ENCODE data around the gene ZNF778. TPM values are rescaled to one million over a fixed set of nuclear protein-coding genes. Genes with fewer than 3 reads are reported as not detected.

Gene ZNF778
- total RNA-seq, 1 donor from 2014 or later: 15.5 TPM

DNA sequence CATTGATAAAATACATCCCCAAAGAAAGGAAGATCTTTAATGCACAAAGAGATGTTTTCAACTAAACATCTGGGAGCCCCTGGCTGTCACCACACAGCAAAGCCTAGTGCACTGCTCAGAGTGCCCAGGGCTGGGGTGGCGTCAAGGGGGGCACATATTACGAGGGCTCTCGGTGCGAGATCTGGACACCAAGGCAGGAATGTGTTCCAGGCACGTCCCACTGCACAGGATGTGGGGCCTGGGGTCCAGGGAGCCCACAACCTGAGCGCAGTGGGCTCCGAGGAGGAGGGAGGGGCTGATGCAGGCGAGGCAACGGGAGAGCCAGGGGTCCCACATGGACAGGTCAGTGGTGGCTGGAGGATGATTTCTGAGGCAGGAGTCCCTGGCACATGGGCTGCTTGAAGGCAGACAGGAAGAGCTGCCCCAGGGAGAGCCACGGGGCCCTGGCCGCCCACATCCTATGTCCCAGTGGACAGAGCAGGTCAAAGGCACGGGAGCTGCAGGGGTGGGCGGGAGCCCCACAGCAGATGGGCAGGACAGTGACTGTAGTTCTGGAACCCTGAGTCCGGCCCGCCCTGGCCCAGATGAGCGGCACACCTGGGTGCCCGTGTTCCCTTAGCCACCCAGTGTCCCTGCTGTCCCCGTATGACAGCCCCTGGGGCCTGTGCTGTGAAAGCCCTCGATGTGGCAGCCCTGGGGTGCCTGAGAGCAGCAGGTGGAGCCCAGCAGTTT, 56.4 kb downstream of the ZNF778 start:
- Mint-ChIP-seq H3K27ac (ENCODE audit: unreplicated experiment) (peak overlapping the region; percentile 35), H3K9me3 (no peaks in the 10 kb centered on the region), H3K27me3 (ENCODE audit: low read depth) (no peaks in the 10 kb centered on the region), H3K4me3 (peak overlapping the region; percentile 44), H3K4me1 (peaks cover 4% of the 10 kb centered on the region), H3K36me3 (ENCODE audit: low read depth) (peaks cover 23% of the 10 kb centered on the region)
- no peak for DNase-seq (ENCODE audit: low read depth, low spot score)
- TF ChIP-seq CTCF (conservative IDR thresholded peaks at IDR 0.05): no peak

DNA sequence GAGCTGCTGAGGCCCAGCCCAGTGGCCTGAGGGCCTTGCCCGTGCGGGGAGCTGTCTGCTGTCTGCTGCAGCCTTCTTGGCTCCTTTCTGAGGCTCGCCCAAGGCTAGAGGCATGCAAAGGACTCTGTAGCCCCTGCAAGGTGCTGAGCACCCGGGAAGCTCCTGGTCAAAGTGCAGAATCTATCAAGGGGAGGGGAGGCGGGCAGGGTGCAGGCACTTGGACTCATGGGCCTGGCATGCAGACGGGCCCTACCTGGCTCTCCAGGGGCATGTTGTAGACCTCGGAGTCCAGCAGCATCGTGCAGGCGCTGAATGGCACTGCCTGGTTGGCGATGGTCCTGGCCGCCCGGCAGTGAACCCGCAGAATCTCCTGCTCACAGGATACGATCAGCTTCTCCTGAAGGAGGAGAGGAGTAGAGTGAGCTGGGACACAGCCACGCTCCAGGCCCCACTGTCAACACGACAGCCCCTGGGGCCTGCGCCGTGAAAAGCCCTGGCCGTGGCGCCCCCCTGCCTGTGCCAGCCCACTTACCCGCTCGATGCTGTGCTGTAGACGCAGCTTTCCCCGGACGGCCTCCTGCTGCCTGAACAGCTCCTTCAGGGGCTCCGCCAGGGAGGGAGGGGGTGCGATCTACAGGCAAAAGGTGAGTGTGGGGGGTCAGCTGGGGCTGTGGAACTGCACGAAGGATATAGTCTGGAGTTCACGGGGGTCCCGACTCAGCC, 57.2 kb downstream of the ZNF778 start:
- H3K27me3 Mint-ChIP-seq (ENCODE audit: low read depth): no peaks in the 10 kb centered on the region
- no peak overlapping the region for H3K4me3 Mint-ChIP-seq
- DNase-seq (ENCODE audit: low read depth, low spot score): no peak
- no peak overlapping the region for H3K27ac Mint-ChIP-seq (ENCODE audit: unreplicated experiment)
- peaks cover 17% of the 10 kb centered on the region for H3K36me3 Mint-ChIP-seq (ENCODE audit: low read depth)
- peaks cover 4% of the 10 kb centered on the region for H3K4me1 Mint-ChIP-seq
- no peaks in the 10 kb centered on the region for H3K9me3 Mint-ChIP-seq
- TF ChIP-seq CTCF (conservative IDR thresholded peaks at IDR 0.05): no peak

GRCh38 chr16:89275284-89275584, 57.7 kb downstream of the ZNF778 start:
- no peak for TF ChIP-seq CTCF (conservative IDR thresholded peaks at IDR 0.05)
- H3K27me3 Mint-ChIP-seq (ENCODE audit: low read depth): no peaks in the 10 kb centered on the region
- H3K4me1 Mint-ChIP-seq: peaks cover 4% of the 10 kb centered on the region
- H3K4me3 Mint-ChIP-seq: peak overlapping the region; percentile 12
- peaks cover 16% of the 10 kb centered on the region for H3K36me3 Mint-ChIP-seq (ENCODE audit: low read depth)
- no peak overlapping the region for H3K27ac Mint-ChIP-seq (ENCODE audit: unreplicated experiment)
- no peak for DNase-seq (ENCODE audit: low read depth, low spot score)
- H3K9me3 Mint-ChIP-seq: no peaks in the 10 kb centered on the region

GRCh38 chr16:89275837-89276720, 58.6 kb downstream of the ZNF778 start:
- Mint-ChIP-seq H3K27ac (ENCODE audit: unreplicated experiment) (peak overlapping the region; percentile 78), H3K36me3 (ENCODE audit: low read depth) (peaks cover 16% of the 10 kb centered on the region), H3K4me3 (peak overlapping the region; percentile 19), H3K27me3 (ENCODE audit: low read depth) (no peaks in the 10 kb centered on the region), H3K9me3 (no peaks in the 10 kb centered on the region), H3K4me1 (peaks cover 4% of the 10 kb centered on the region)
- DNase-seq (ENCODE audit: low read depth, low spot score): no peak
- no peak for TF ChIP-seq CTCF (conservative IDR thresholded peaks at IDR 0.05)

DNA sequence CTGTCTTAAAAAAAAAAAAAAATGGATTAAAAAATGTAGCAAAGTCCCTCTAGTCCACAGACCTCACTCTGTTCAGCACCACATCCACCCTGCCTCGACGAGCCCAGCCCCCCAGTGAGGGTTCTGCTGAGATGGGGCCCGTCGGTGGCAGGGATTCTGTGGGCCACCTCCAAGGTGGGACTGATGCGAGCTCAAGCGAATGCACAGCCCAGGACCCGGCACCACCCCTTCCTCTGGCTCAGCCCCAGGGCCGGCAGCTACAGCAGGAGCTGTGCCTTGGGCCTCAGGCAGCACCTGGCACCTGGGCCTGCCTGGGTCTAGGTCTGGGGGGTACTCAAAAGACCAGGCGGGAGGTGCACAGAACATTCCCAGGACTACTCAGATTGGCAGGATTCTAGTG, 59.5 kb downstream of the ZNF778 start:
- Mint-ChIP-seq H3K9me3 (no peaks in the 10 kb centered on the region), H3K27me3 (ENCODE audit: low read depth) (no peaks in the 10 kb centered on the region), H3K36me3 (ENCODE audit: low read depth) (peaks cover 9% of the 10 kb centered on the region), H3K4me3 (no peak overlapping the region), H3K4me1 (peaks cover 4% of the 10 kb centered on the region), H3K27ac (ENCODE audit: unreplicated experiment) (no peak overlapping the region)
- no peak for DNase-seq (ENCODE audit: low read depth, low spot score)
- no peak for TF ChIP-seq CTCF (conservative IDR thresholded peaks at IDR 0.05)

All from neural crest cell (in vitro differentiated cells).